SK-N-MC (cell line): Measurements from ENCODE around the gene CCL21.

Experiments
- EZH2 ChIP-seq: fragments of 200-600 bp; sonication (generic); IDR thresholded peaks from one replicate; pipeline ENCODE4 v1.6.1; 2017; ENCODE audit warnings: antibody characterized with exemption
- FOXP2 ChIP-seq: optimal IDR thresholded peaks from 2 replicates; pipeline ENCODE3; 2011; ENCODE audit warnings: mild to moderate bottlenecking, moderate library complexity; ENCODE audit not compliant: insufficient read depth; ENCODE audit errors: extremely low read length, control extremely low read depth
- POLR2AphosphoS5 ChIP-seq: IDR thresholded peaks from 2 replicates; pipeline ENCODE4 v1.6.1; 2012; ENCODE audit warnings: mild to moderate bottlenecking, low read depth, low read length, borderline replicate concordance

DNA sequence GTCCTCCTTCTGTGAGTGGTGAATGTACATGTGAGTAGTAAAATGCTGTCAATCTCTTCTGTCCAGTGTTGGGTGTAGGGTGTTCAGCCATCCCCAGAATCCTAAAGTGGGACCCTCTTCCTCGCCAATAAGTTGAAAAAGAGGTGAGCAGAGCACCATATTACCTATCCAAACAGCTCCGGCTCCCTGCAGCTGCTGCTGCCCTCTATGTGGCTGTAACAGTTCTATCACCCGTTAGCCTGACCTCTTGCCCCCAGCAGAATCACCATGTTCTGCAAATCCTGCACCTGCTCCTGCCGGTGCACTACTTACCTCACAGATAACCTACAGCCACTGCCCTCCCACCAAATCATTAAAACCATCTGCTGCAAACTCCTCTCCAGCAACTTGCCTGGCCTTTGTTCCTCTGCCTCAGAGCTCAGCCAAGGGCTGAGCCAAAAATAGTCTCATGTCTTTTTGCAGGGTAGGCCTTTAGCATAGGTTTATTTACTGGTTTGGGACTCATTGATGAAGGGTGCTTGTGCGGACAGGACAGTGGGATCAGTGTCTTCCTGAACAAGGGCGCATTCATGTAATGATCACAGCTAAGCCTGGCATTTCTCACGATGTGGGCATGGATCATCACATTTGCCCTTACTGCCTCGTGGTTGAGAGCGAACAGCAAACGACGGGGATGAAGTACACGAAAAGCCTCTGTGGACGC is 49.6 kb upstream of the CCL21 start:
- TF ChIP-seq POLR2AphosphoS5 (no peak), EZH2 (no peak), FOXP2 (no peak)
